NCI-H1417 treated with DMSO at 0.1 percent for 48 hours (cell line): Measurements from ENCODE around the gene PFAS.
"Not testable (repeated sequence)": the region's sequence is repeated elsewhere in the genome, so short reads cannot be mapped to it uniquely, and the experiment has no call there.

Experiments
- DNase-seq: peaks from one replicate; lab custom pipeline; 2025; lab: John Stamatoyannopoulos, UW

Gene PFAS

GRCh38 chr17:8227238-8227581 is 21.9 kb upstream of the PFAS start:
- DNase-seq: no peak

- no peak for DNase-seq
Measured at GRCh38 chr17:8231701-8232100, 17.4 kb upstream of the PFAS start.

- no peak for DNase-seq
Measured at GRCh38 chr17:8234361-8235270, 14.5 kb upstream of the PFAS start.

- DNase-seq: no peak
Measured at GRCh38 chr17:8235676-8236075, 13.4 kb upstream of the PFAS start.

- DNase-seq: no peak
Measured at GRCh38 chr17:8237175-8237574, 11.9 kb upstream of the PFAS start.

- DNase-seq: no peak
Measured at GRCh38 chr17:8237886-8238285, 11.2 kb upstream of the PFAS start.

GRCh38 chr17:8243827-8244226 is 5.3 kb upstream of the PFAS start:
- DNase-seq: no peak

GRCh38 chr17:8244768-8245167 is 4.3 kb upstream of the PFAS start:
- DNase-seq: no peak

- no peak for DNase-seq
Measured at GRCh38 chr17:8249621-8250500, 772 bp downstream of the PFAS start.

GRCh38 chr17:8251411-8251810 is 2.3 kb downstream of the PFAS start:
- DNase-seq: not testable (repeated sequence)

GRCh38 chr17:8253801-8254200 is 4.7 kb downstream of the PFAS start:
- DNase-seq: no peak

- DNase-seq: no peak
Measured at GRCh38 chr17:8254881-8255280, 5.8 kb downstream of the PFAS start.

- no peak for DNase-seq
Measured at GRCh38 chr17:8255499-8255898, 6.4 kb downstream of the PFAS start.

- no peak for DNase-seq
Measured at GRCh38 chr17:8256291-8256690, 7.2 kb downstream of the PFAS start.

- no peak for DNase-seq
Measured at GRCh38 chr17:8256691-8257090, 7.6 kb downstream of the PFAS start.

GRCh38 chr17:8257801-8258200 is 8.7 kb downstream of the PFAS start:
- DNase-seq: no peak

- DNase-seq: no peak
Measured at GRCh38 chr17:8264320-8264719, 15.2 kb downstream of the PFAS start.

- no peak for DNase-seq
Measured at GRCh38 chr17:8264836-8265542, 15.9 kb downstream of the PFAS start.

GRCh38 chr17:8266648-8267479 is 17.8 kb downstream of the PFAS start:
- no peak for DNase-seq

- DNase-seq: no peak
Measured at GRCh38 chr17:8267480-8268147, 18.5 kb downstream of the PFAS start.
